ENCODE data around the gene TRAK1.

Gene TRAK1

DNA sequence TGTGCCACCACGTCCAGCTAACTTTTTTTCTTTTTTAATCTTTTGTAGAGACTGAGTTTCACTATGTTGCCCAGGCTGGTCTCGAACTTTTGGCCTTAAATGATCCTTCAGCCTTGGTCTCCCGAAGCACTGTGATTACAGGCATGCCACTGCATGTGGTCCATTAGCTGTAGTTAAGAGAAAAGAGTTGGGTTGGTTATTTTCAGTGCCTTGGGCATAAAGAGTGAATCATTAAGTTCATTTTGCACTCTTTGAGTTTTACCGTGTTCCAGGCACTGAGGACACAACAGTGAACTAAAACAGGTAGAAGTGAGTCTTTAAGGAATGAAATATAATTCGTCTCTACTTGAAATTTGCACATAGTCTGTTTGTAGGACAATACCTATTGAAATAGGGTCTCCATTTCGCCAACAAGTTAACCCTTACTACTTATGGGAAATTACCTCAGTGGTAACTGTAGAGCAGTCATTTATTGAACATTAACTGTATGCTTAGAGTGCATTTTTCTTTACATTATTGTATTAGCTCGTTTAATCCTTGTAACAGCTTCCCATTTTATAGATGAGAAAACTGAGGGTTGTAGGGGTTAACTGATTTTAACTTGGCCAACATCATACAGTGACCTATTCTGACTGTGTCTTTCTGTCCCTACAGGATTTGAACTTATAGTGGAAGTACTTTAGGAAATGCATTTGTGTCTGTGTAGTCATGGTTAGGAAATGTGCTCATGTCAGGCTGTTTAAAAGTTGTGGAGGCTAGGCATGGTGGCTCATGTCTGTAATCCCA is 22.7 kb upstream of the TRAK1 start:
- no peak for DNase-seq (ENCODE audit: low read depth)

DNA sequence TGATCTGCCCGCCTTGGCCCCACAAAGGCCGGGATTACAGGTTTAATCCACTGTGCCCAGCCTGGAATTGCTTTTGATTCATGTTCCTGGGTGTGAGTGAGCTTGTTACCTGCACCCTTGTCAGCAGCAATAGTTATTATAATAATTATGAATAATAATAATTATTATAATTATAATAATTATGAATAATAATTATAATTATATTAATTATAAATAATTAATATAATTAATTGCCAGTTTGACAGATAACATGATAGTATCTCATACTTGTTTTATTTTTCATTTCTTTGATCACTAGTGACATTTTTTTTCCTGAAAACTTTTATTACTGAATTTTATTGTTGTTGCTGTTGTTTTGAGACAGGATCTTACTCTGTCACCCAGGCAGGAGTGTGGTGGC is 21.1 kb upstream of the TRAK1 start:
- no peak for DNase-seq (ENCODE audit: low read depth)

DNA sequence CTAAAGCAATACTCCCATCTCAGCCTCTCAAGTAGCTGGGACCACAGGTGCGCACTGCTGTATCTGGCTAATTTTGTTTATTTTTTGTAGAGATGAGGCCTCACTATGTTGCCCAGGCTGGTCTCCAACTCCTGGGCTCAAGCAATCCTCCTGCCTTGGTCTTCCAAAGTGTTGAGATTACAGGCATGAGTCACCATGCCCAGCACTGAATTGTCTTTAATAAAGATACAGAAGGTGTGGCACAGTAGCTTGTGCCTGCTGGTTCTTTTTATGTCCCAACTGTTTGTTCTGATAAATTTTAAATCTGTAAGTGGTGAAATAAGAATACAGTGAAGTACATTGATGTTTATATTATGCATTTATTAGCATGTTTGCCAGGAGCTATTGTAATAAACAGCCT is 20.6 kb upstream of the TRAK1 start:
- DNase-seq (ENCODE audit: low read depth) = no peak

DNA sequence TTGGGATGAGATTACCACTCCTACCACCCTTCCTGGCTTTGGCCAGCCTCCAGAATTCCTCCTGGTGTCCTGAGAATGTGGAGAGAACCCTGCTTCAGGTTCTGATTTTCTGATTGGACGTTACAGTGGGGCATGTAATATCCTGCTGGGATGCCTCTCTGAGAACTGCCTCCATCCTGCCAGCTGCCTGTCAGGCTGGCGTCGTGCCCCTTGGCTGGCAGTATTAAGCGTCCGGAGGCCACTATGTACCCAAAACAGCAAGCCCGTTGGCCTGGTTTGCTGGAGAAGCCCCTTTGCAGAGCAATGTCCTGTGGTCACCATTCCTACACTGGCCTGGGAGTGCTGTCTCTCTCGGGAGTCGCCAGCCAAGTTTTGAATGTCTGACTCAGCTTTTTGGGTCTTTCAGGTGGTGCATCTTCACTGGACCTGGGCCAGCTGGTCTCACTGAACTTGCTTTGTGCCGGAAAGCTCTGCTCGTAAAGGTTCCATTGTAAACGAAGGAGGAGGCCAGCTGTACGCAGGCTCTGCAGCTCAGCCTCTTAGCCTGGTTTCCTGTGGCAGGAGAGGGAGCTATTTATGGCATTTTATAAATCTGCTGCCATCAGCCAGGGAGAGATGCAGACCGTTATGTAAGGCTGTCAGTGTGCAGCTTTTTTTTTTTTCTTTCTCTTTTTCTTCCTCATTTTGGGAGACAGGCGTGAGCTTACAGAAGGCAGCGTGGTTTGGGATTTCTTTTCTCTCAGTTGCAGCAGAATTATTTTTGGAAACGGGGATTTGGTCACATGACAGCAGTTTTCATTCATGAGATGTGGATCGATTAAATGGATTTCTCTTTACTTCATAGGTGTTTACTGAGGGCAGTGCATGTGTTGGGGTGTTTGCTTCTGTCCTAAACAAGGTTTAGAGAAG is 19.0 kb upstream of the TRAK1 start:
- DNase-seq (ENCODE audit: low read depth) = no peak

DNA sequence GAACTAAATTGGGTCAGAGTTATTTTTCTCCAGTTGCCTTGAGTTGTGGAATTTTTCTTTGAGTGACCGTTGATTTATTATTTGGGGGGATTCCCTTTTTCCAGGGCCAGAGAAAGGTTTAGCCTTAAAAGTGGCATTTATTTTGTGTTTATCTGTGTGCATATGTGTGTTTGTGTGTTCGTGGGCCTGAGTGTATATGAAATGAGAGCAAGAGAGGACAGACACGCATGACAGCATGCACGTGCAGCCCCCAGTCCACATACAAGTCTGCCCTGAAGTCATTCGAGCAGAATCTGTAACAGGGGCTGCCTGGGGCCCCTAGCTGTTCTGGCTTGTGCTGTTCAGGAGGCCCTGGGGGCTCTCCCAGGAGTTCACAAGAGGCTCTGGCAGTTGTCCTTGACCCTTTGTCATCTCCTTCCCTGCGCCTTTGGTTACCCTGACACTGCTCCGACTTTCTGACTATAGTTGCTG is 18.3 kb upstream of the TRAK1 start:
- no peak for DNase-seq (ENCODE audit: low read depth)

DNA sequence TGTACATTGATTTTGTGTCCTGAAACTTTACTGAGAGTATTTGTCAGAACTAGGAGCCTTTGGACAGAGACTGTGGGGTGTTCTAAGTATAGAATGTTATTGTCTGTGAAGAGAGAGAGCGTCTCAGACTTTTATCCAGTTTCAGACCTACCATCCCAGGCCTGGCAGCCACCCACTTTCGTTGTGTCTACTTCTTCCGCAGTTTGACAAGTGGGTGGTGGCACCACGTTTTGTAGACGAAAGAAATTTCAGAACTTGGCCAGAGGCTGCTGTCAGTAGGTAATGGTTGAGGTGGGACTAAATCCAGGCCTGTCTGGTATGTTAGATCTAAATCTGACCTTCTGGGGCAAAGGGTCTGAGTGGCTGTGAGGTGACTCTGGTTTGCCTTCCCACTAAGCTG is 13.4 kb upstream of the TRAK1 start:
- DNase-seq (ENCODE audit: low read depth) = no peak

DNA sequence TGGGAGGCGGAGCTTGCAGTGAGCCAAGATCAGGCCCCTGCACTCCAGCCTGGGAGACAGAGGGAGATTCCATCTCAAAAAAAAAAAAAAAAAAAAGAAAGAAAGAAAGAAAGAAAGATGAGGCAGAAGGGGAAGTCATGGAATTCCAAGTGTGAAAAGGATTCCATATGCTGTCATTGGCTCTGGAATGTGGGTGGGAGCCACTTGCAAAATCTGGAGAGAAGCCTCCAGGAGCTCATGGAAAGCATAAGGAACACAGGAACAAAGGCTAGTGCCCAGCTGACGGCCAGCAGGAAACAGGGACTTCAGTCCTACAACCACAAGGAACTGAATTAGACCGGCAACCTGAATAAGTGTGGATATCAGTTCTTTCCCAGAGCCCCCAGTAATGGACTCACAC is 12.5 kb upstream of the TRAK1 start:
- no peak for DNase-seq (ENCODE audit: low read depth)

DNA sequence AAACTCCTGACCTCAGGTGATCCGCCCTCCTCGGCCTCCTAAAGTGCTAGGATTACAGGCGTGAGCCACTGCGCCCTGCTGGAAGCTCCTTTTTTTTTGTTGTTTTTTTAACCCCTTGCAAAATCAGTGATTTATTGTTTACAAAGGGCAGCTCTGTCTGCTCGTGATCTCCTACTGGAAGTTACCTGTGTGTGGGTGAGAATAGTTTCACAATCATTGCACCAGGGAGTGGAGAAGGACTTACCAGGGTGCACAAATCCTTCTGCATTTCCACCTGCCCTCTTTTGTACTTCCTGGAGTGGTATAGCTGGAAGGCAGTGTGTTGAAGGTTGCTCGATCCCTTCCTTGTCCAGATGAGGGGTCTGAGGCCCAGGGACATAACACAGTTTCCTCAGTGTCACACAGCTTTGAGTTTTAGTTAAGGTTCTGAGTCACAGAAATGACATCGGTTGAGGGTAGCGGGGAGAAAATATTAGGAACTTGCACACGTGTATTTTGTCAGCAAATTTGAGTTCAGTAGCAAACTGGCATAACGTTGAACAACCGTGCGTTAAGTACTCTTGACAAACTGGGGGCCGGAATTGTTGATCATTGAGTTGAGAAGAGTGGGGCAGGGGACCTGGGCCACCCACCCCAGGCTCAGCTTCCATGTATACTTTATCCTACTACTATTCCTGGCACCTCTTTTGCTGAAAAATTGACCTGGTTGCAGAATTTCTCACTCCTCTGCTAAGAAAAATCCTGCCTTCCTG is 11.3 kb upstream of the TRAK1 start:
- DNase-seq (ENCODE audit: low read depth) = no peak

DNA sequence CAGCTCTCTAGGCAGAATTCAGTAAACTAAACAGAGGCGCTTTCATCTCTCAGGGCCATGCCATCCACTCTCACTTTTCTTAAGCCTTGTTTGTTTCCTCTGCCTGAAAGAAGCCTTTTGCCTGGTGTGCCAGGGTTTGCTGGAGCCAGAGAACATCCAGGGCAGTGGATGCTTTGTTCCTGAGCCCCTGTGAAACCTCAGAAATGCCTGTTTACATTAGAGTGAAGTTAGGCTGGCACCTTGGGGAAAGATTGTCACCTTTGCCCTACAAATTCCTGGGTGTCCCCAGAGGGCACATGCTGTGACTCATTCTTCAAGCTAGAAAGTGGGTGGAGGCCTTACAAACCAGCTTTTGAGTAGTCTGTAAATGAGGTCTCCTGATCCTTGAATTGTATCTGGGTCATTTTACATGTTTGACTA is 10.7 kb upstream of the TRAK1 start:
- DNase-seq (ENCODE audit: low read depth) = no peak

DNA sequence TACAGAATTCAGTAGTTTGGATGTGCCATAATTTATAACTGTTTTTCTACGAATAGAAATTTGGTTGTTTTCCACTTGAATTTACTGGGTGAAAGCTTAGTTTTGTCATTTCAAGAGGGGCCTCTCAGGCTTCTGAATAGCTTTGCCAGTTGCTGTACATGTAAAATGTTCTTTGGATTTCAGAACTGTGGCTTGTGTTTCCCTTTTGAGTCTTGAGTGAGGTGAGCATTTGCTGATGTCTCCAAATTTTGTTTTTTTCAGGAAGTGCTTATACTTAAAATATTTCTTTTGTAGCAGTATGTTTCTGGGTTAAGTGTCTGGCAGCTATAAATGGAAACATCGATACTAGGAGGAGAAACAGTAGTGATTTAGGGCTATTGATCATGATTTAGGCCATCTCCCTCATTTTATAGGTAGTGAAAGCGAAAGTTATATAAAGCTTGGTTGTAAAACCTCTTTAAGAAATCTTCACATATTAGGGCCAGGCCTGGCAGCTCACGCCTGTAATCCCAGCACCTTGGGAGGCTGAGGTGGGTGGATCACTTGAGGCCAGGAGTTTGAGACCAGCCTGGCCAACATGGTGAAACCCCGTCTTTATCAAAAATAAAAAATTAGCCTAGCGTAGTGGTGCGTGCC is 9.2 kb upstream of the TRAK1 start:
- DNase-seq (ENCODE audit: low read depth) = no peak

DNA sequence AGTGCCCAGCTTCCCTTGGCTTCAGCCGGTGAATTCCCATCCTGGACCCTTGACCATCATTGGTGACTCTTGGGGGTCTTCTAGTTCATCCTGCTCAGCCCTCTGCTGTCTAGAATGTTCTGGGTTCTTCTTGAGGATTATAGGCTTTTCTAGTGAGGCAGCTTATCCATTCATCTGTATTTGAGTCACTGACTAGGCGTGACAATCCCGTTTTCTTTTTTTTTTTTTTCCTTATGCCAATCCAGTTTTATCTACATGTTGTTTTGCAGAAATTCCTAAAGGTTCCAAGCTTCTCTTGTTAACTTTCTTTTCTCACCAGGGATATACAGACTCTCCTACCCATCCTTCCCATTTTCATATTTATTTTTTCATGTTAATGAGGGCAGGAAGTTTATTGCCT is 6.6 kb upstream of the TRAK1 start:
- no peak for DNase-seq (ENCODE audit: low read depth)

DNA sequence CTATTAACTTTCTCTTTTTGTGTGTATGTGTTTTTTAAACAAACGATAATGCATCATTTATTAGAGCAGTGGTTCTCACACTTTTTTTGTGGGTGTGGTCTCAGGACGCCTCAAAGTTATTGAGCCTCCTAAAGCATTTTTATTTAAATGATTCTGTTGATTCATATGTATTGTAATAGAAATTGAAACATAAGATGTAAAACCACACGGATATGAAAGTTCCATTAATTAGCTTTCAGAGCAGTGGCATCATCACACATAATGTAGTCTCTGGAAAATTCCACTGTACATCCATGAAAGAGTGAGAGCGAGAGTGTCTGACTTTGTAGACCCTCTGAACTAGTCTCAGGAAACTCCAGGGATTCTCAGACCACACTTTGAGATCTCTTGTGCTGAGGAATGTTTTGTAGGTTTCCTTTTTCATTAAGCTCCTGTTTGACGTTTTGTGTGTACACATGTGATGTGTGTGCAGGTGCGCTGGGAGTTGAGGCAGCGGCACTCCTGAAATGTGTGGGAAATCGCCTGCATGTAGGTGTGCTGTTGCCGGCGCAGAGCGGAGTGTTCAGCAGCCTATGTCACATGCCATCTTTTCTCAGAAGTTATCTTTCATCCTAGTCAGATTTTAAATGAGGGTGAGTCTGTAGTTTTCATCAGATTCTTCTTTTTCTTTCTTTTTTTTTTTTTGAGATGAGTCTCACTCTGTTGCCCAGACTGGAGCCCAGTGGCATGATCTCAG is 5.3 kb upstream of the TRAK1 start:
- no peak for DNase-seq (ENCODE audit: low read depth)

DNA sequence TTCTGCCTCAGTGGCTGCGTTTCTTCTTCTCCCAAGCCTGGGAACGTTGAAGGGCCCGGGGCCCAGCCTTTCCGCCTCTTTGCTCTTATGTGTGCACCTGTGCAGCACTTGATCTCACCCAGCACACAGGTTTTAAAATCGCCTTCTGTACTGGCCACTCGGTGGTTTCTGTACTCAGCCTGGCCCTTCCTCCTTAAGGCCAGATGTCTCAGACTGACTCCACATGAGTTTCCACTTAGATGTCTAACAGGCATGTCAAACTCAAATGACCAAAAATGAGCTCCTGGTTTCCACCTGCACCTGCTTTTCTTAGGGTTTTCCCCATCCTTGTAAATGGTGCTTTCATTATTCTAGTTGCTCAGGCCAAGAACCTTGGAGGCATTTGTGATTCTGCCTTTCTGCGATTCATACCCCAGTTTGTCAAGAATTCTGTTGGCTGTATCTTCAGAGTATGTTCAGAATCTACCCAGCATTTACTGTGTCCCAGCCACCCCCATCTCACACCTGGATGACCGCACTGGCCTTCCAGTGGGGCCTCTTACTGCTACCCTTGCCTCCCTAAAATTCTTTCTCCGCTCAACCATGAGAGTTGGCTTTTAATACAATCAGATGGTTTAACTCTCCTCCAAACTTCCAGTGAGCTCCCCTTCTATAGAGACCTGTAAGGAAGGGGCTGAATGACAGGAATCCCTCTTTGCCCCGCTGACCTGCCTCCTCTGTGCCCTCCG is 2.2 kb upstream of the TRAK1 start:
- no peak for DNase-seq (ENCODE audit: low read depth)

DNA sequence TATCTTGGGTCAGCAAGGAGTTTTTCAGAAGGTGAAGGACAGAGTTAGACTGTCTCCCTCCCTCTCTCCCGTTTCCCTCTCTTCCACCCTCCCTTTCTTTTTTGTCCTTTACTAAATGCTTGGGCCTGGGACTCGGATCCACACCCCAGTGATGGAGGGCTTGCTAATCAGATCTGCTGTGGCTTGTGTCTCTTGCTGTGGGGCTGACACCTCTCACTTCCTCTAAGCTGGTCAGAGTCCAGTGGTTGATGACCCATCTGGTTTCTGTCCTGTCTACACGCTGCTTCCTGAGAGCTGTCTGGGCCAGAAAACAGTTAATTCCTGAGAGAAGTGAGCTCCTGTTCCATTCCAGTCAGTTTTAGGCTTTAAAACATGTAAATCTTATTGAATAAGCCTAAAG is 849 bp downstream of the TRAK1 start:
- no peak for DNase-seq (ENCODE audit: low read depth)

DNA sequence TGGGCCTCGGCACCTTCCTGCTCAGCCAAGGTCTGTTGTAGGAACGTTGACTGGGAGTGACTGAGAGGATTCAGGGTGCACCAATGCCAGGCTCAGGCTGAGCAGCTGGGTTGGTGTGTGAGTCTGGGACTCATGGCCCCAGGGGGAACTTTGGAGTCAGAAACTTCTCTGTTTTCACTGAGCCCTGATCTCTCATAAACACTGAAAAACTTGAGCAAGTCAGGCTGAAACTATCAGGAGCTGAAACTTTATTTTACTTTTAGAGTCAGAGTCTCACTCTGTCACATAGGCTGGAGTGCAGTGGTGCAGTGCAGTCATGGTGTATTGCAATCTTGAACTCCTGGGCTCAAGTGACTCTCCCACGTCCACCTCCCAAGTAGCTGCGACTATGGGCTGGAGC is 3.0 kb downstream of the TRAK1 start:
- no peak for DNase-seq (ENCODE audit: low read depth)

DNA sequence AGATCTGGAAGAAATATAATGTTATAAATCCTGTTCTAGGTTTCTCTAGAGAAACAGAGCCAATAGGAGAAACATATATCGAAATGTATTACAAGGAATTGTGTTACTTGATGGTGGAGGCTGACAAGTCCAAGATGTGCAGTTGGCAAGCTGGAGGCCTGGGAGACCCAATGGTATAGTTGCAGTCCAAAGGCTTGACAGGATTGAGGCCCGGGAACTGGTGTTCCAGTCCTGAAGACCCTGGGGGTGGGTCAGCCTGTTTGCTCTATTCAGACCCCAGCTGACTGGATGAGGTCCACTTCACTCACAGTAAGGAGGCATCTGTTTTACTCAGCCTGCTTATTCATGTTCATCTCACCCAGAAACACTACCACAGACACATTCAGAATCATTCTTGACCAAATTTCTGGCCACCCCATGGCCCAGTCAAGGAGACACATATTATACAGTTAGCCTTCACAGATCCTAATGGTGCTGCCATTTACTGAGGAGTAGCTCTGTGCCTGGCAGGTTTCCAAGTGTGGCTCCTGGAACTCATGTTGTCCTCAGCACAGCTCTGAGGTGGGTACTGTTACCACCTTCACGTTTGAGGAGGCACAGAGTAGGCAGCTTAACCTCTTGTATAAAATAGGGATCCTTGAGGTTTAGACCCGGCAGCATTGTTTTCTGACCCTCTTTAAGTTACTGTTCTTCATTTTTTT is 3.7 kb downstream of the TRAK1 start:
- DNase-seq (ENCODE audit: low read depth) = no peak

DNA sequence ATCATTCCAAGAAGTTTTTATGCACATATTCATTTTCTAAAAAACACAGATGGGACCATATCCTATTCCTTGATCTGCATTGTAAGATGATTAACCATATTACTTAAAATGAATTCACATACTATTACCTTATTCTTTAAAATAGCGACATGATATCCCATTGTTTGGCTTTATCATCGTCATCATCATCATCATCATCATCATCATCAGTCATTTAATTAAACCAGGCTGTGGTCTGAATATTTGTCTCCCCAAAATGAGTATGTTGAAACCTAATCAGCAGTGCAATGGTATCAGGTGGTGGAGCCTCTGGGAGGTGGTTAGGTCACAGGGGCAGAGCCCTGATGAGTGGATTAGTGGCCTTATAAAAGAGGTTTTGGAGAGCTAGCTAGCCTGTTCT is 4.4 kb downstream of the TRAK1 start:
- DNase-seq (ENCODE audit: low read depth) = no peak

DNA sequence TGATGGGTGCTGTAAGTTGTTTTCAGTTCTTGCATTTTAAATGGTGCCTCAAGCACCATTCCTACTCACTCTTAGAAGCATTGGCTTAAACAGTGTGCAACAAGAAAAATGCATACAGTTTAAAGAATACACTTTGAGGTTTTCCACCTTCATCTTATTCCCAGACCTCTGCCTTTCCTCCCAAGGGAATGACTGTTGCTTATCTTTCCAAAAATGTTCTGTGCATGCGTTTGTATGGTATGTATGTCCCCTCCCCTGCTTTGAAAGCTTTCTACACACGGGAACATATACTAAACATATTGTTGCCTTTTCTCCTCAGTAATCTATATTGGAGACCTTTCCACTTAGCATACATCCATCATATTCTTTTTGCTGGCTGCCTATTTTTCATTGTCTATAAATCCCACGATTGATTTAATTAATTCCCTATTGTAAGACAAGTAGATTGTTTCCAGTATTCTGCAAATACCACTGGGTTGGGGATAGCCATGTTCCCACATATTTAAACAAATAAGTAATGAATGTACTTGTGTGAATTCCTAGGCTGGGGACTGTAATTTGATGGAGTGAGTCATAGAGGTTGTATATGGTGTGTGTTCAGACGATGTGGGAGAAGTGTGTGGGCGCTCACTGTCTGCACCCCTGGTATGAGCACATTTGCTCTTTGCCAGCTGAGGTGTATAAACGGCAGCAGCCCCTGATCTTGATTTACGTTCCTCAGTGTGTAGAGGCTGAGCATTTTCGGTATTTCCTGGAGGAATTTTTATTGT is 5.8 kb downstream of the TRAK1 start:
- DNase-seq (ENCODE audit: low read depth) = no peak

DNA sequence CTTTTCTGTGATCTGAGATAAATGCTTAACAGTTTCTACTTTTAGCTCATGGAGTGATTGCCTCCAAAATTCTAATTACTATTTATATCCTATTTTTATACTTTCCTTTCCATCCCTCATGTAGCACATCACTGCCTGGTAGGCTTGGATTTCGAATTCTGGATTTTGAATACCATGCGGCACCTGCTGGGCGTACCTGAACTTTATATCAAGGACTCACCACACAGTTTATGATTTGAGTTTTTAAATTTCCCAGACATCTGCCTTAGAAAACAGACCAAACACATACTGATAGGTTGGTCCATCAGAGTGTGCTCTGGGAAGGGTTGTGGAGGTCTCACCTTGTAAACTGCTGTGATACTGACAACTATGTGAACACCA is 6.4 kb downstream of the TRAK1 start:
- DNase-seq (ENCODE audit: low read depth) = no peak

Measured in T follicular helper cell (primary cell).